Mesenchymal stem cell (in vitro differentiated cells and primary cell): ENCODE measurements around the gene AHNAK2.

Source experiments
- DNase-seq: peaks from one replicate; pipeline ENCODE4 v3.0.0-alpha.2; 2013
- H2AFZ ChIP-seq: one replicate; pipeline ENCODE4 v1.6.1; 2013; ENCODE audit warnings: low read depth, mild to moderate bottlenecking, control low read depth, inconsistent platforms, low read length, moderate library complexity
- H2AK5ac ChIP-seq: 2 replicates; pipeline ENCODE4 v1.6.1; 2013; ENCODE audit warnings: low read length, moderate library complexity, mild to moderate bottlenecking, inconsistent platforms; ENCODE audit not compliant: severe bottlenecking
- H2BK120ac ChIP-seq: one replicate; pipeline ENCODE4 v1.6.1; 2013; ENCODE audit warnings: low read depth, mild to moderate bottlenecking, inconsistent platforms, low read length, moderate library complexity
- H2BK12ac ChIP-seq, 2 experiments: one replicate each; pipeline ENCODE4 v1.6.1; 2013; ENCODE audit warnings: inconsistent platforms in 2 of 2, low read length in 2 of 2, mild to moderate bottlenecking in 2 of 2, moderate library complexity in 2 of 2, control low read depth in 1 of 2
- H2BK15ac ChIP-seq: one replicate; pipeline ENCODE4 v1.6.1; 2013; ENCODE audit warnings: mild to moderate bottlenecking, low read depth, inconsistent platforms; ENCODE audit not compliant: poor library complexity, severe bottlenecking
- H2BK5ac ChIP-seq: 2 replicates; pipeline ENCODE4 v1.6.1; 2013; ENCODE audit warnings: low read depth, mild to moderate bottlenecking, low read length, control low read depth, inconsistent platforms; ENCODE audit not compliant: poor library complexity, severe bottlenecking
- H3K14ac ChIP-seq, 2 experiments: one replicate each; pipeline ENCODE4 v1.6.1; 2013; ENCODE audit warnings: inconsistent platforms in 2 of 2, low read length in 2 of 2, control low read depth in 1 of 2, mild to moderate bottlenecking in 1 of 2, moderate library complexity in 1 of 2
- H3K18ac ChIP-seq, 2 experiments: one replicate each; pipeline ENCODE4 v1.6.1; 2013; ENCODE audit warnings: inconsistent platforms in 2 of 2, low read length in 2 of 2, control low read depth in 1 of 2, low read depth in 1 of 2, mild to moderate bottlenecking in 1 of 2
- H3K23ac ChIP-seq, 2 experiments: one replicate each; pipeline ENCODE4 v1.6.1; 2013; ENCODE audit warnings: inconsistent platforms in 2 of 2, low read length in 2 of 2, mild to moderate bottlenecking in 2 of 2, moderate library complexity in 2 of 2, control low read depth in 1 of 2
- H3K27ac ChIP-seq: 2 replicates; pipeline ENCODE4 v1.5.1; 2013; ENCODE audit warnings: mild to moderate bottlenecking, moderate library complexity, low read length, control low read depth, inconsistent platforms; ENCODE audit not compliant: poor library complexity, severe bottlenecking
- H3K27me3 ChIP-seq, 2 experiments: 2 replicates each; pipeline versions ENCODE4 v1.6.1 to v1.7.0; 2013; ENCODE audit warnings: low read length in 2 of 2, mild to moderate bottlenecking in 2 of 2, moderate library complexity in 2 of 2, control low read depth in 1 of 2, inconsistent platforms in 1 of 2; ENCODE audit not compliant: control insufficient read depth in 1 of 2, insufficient read depth in 1 of 2
- H3K36me3 ChIP-seq, 2 experiments: 2 replicates each; pipeline versions ENCODE4 v1.6.1 to v1.7.0; 2013; ENCODE audit warnings: low read length in 2 of 2, control low read depth in 1 of 2, inconsistent platforms in 1 of 2, low read depth in 1 of 2, mild to moderate bottlenecking in 1 of 2; ENCODE audit not compliant: insufficient read depth in 2 of 2, control insufficient read depth in 1 of 2
- H3K4ac ChIP-seq, 2 experiments: one replicate each; pipeline ENCODE4 v1.6.1; 2013; ENCODE audit warnings: inconsistent platforms in 2 of 2, low read length in 2 of 2, mild to moderate bottlenecking in 2 of 2, moderate library complexity in 2 of 2, control low read depth in 1 of 2, low read depth in 1 of 2
- H3K4me1 ChIP-seq: 2 replicates; pipeline ENCODE4 v1.6.1; 2013; ENCODE audit warnings: low read depth, low read length, control low read depth; ENCODE audit not compliant: control insufficient read depth, insufficient read depth
- H3K4me2 ChIP-seq: 2 replicates; pipeline ENCODE4 v1.6.1; 2013; ENCODE audit warnings: low read length, mild to moderate bottlenecking, inconsistent platforms; ENCODE audit not compliant: poor library complexity, severe bottlenecking
- H3K4me3 ChIP-seq, 2 experiments: 2 replicates each; pipeline versions ENCODE4 v1.5.1 to v1.7.0; 2013; ENCODE audit warnings: low read length in 2 of 2, mild to moderate bottlenecking in 2 of 2, control low read depth in 1 of 2, low read depth in 1 of 2; ENCODE audit not compliant: insufficient read depth in 1 of 2
- H3K79me1 ChIP-seq: replicated peaks from 2 replicates; pipeline ENCODE4 v1.6.1; 2013; ENCODE audit warnings: mild to moderate bottlenecking, control low read depth, low read length, inconsistent platforms; ENCODE audit not compliant: poor library complexity, severe bottlenecking
- H3K9ac ChIP-seq: 2 replicates; pipeline ENCODE4 v1.7.0; 2013; ENCODE audit warnings: mild to moderate bottlenecking, low read length, moderate library complexity
- H3K9me3 ChIP-seq: 2 replicates; pipeline ENCODE4 v1.7.0; 2013; ENCODE audit warnings: mild to moderate bottlenecking, low read length; ENCODE audit not compliant: control insufficient read depth
- H4K8ac ChIP-seq: one replicate; pipeline ENCODE4 v1.6.1; 2013; ENCODE audit warnings: inconsistent platforms, mild to moderate bottlenecking, low read length, moderate library complexity
- H4K91ac ChIP-seq: one replicate; pipeline ENCODE4 v1.6.1; 2013; ENCODE audit warnings: mild to moderate bottlenecking, low read length, inconsistent platforms
- WGBS: methylation state at CpG from one replicate; pipeline ENCODE4 v1.1.7; 2013; ENCODE audit warnings: mixed read lengths; 5-methylcytosine and 5-hydroxymethylcytosine counted together

AHNAK2 gene

GRCh38 chr14:104935026-104935650, 43.0 kb downstream of the AHNAK2 start:
- H2BK12ac ChIP-seq: no peak overlapping the region
- no peaks in the 10 kb centered on the region for H3K9me3 ChIP-seq
- no peak overlapping the region for H3K23ac ChIP-seq
- no peak overlapping the region for H3K4me3 ChIP-seq
- no peak overlapping the region for H2AK5ac ChIP-seq
- no peak overlapping the region for H2AFZ ChIP-seq
- no peak overlapping the region for H3K4me2 ChIP-seq
- 86% methylated on average over 3 of the region's 3 CpGs for WGBS
- no peak overlapping the region for H2BK120ac ChIP-seq
- H3K4ac ChIP-seq: no peak overlapping the region
- DNase-seq: no peak
- no peak overlapping the region for H3K27ac ChIP-seq
- peaks cover 13% of the 10 kb centered on the region for H3K4me1 ChIP-seq
- no peaks in the 10 kb centered on the region for H3K79me1 ChIP-seq
- H3K14ac ChIP-seq: no peak overlapping the region
- peaks cover 14 to 33% of the 10 kb centered on the region in 2 experiments for H3K36me3 ChIP-seq
- H3K18ac ChIP-seq: no peak overlapping the region
- H4K91ac ChIP-seq: peak overlapping the region; percentile 14
- H3K9ac ChIP-seq: no peak overlapping the region
- no peak overlapping the region for H4K8ac ChIP-seq
- peaks cover 20 to 36% of the 10 kb centered on the region in 2 experiments for H3K27me3 ChIP-seq
- no peak overlapping the region for H2BK5ac ChIP-seq
- H2BK15ac ChIP-seq: no peak overlapping the region

DNA sequence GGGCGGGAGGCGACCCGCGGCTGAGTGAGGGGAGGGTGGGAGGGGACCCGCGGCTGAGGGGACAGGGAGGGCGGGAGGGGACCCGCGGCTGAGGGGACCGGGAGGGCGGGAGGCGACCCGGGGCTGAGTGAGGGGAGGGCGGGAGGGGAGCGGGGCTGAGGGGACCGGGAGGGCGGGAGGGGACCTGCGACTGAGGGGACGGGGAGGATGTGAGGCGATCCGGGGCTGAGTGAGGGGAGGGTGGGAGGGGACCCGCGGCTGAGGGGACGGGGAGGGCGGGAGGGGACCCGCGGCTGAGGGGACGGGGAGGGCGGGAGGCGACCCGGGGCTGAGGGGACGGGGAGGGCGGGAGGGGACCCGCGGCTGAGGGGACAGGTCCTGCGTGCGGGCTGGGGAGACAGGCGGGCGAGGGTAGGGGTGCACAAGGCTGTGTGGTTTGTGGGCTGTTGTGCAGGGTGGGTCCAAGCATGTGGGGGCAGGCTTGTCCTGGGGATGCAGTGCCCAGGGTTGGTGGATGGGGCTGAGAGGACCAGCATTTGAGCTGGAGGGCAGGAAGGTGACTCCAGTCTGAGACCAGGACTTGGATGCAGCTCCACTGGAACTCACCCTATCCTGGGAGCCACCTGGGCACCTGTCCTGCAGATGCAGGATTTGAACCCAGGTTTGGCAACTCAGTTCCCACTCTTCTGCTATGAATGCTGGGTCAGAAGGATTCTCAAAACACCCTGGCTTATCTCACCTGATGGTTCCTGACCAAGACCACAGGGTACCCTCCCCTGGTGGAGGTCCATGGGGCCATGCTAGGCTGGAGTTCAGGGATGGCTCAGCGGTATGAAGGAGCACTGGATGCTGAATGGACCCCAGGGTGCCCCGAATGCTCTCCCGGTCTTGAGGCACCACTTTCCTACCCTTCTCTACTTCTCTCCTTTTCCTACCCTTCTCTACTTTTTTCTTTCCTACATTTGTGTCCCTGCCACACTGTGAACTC, 44.1 kb downstream of the AHNAK2 start:
- H2BK12ac ChIP-seq: no peak overlapping the region
- H3K9ac ChIP-seq: peak overlapping the region; percentile 50
- H2BK5ac ChIP-seq: no peak overlapping the region
- H2BK15ac ChIP-seq: no peak overlapping the region
- no peak overlapping the region for H2BK120ac ChIP-seq
- H4K8ac ChIP-seq: no peak overlapping the region
- no peak overlapping the region for H3K14ac ChIP-seq
- DNase-seq: no peak
- no peak overlapping the region for H2AFZ ChIP-seq
- no peak overlapping the region for H3K18ac ChIP-seq
- H3K27me3 ChIP-seq: peaks cover 26 to 36% of the 10 kb centered on the region in 2 experiments
- no peaks in the 10 kb centered on the region for H3K9me3 ChIP-seq
- H3K4ac ChIP-seq: no peak overlapping the region
- peaks cover 5 to 22% of the 10 kb centered on the region in 2 experiments for H3K36me3 ChIP-seq
- H3K27ac ChIP-seq: no peak overlapping the region
- WGBS: 31% methylated on average over 17 of the region's 42 CpGs
- no peak overlapping the region for H3K4me2 ChIP-seq
- H3K4me1 ChIP-seq: peaks cover 13% of the 10 kb centered on the region
- H3K79me1 ChIP-seq: no peaks in the 10 kb centered on the region
- H3K23ac ChIP-seq: peak overlapping the region in 1 of 2 experiments; percentile 77
- H3K4me3 ChIP-seq: peak overlapping the region in 1 of 2 experiments; percentile 45
- H2AK5ac ChIP-seq: no peak overlapping the region
- H4K91ac ChIP-seq: no peak overlapping the region

DNA sequence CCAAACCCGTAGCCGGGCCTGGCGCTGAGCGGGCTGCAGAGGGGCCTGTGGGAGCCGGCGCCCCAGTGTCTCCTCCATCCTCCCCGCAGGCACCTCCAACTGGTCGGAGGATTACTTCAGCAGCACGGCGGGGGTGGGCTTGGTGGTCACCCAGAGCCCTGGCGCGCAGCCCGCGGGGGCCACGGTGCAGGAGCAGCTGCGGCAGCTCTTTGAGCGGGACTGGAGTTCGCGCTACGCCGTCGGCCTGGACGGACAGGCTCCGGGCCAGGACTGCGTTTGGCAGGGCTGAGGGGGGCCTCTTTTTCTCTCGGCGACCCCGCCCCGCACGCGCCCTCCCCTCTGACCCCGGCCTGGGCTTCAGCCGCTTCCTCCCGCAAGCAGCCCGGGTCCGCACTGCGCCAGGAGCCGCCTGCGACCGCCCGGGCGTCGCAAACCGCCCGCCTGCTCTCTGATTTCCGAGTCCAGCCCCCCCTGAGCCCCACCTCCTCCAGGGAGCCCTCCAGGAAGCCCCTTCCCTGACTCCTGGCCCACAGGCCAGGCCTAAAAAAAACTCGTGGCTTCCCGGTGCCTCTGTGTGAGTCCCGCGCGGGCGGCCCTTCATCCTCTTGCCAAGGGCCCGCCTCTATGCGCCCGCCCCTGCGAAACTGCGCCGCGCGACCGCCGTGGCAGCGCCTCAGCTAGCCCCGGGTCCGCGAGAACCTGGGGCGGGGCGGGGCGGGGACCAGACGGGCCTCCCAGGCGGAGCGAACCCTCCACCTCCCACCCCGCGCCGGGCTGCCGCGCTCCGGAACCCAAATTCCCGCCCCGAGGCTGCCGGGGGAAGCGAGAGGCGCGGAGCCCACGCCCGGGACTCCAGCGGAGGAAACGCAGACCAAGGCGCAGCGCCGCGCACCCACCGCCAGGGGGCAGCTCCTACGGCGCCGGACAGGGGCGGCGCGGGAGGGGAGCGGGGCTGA, 45.2 kb downstream of the AHNAK2 start:
- WGBS: 3% methylated on average over 73 of the region's 100 CpGs
- no peaks in the 10 kb centered on the region for H3K79me1 ChIP-seq
- H3K23ac ChIP-seq: peak overlapping the region in 1 of 2 experiments; percentile 6
- H3K27ac ChIP-seq: no peak overlapping the region
- H4K91ac ChIP-seq: no peak overlapping the region
- H3K14ac ChIP-seq: no peak overlapping the region
- H3K4me1 ChIP-seq: peaks cover 13% of the 10 kb centered on the region
- H2BK12ac ChIP-seq: peak overlapping the region in 1 of 2 experiments; percentile 7
- peak overlapping the region; percentile 54 for H2AFZ ChIP-seq
- peak overlapping the region; percentile 59 for H2BK120ac ChIP-seq
- H2AK5ac ChIP-seq: no peak overlapping the region
- peak overlapping the region; percentile 68 for H2BK15ac ChIP-seq
- peak; percentile 67 for DNase-seq
- H3K9ac ChIP-seq: peak overlapping the region; percentile 65
- H3K4me3 ChIP-seq: peak overlapping the region; percentile 50 to 69
- H4K8ac ChIP-seq: peak overlapping the region; percentile 53
- no peak overlapping the region for H2BK5ac ChIP-seq
- H3K27me3 ChIP-seq: peaks cover 32 to 36% of the 10 kb centered on the region in 2 experiments
- peaks cover 3 to 12% of the 10 kb centered on the region in 2 experiments for H3K36me3 ChIP-seq
- peak overlapping the region; percentile 85 for H3K4me2 ChIP-seq
- H3K9me3 ChIP-seq: no peaks in the 10 kb centered on the region
- peak overlapping the region in 1 of 2 experiments; percentile 26 for H3K4ac ChIP-seq
- H3K18ac ChIP-seq: peak overlapping the region; percentile 44 to 54
